Retina (tissue), 1 donor: ENCODE results near the gene CIAPIN1.
"Not testable (repeated sequence)": the region's sequence is repeated elsewhere in the genome, so short reads cannot be mapped to it uniquely, and the experiment has no call there.

Experiments used
- DNase-seq: peaks from one replicate; pipeline ENCODE4 v3.0.0-alpha.2; 2016

Gene CIAPIN1

GRCh38 chr16:57403965-57404817, 43.0 kb downstream of the CIAPIN1 start, which contains the start of gene CCL17:
CCL17 (plus strand) TSS chr16:57404767; CDS start chr16:57413933, 9,166 bp downstream.
- no peak for DNase-seq

- no peak for DNase-seq
Measured at GRCh38 chr16:57401943-57402640, 45.1 kb downstream of the CIAPIN1 start.

GRCh38 chr16:57397493-57397892, 49.7 kb downstream of the CIAPIN1 start:
- not testable (repeated sequence) for DNase-seq

- no peak for DNase-seq
Measured at GRCh38 chr16:57396786-57397185, 50.4 kb downstream of the CIAPIN1 start.

GRCh38 chr16:57395026-57395425, 52.2 kb downstream of the CIAPIN1 start:
- no peak for DNase-seq

GRCh38 chr16:57394444-57394843, 52.7 kb downstream of the CIAPIN1 start:
- no peak for DNase-seq

GRCh38 chr16:57392694-57393093, 54.5 kb downstream of the CIAPIN1 start:
- no peak for DNase-seq

GRCh38 chr16:57391708-57392107, 55.5 kb downstream of the CIAPIN1 start:
- no peak for DNase-seq

- DNase-seq, result no peak
Measured at GRCh38 chr16:57391300-57391699, 55.9 kb downstream of the CIAPIN1 start.

- no peak for DNase-seq
Measured at GRCh38 chr16:57390636-57391295, 56.4 kb downstream of the CIAPIN1 start.

- DNase-seq, result no peak
Measured at GRCh38 chr16:57389087-57389468, 58.1 kb downstream of the CIAPIN1 start.

- DNase-seq, result no peak
Measured at GRCh38 chr16:57388359-57389086, 58.7 kb downstream of the CIAPIN1 start.

- DNase-seq, result no peak
Measured at GRCh38 chr16:57387598-57388354, 59.4 kb downstream of the CIAPIN1 start.

- DNase-seq, result no peak
Measured at GRCh38 chr16:57386381-57386951, 60.7 kb downstream of the CIAPIN1 start.

- DNase-seq, result no peak
Measured at GRCh38 chr16:57385083-57385482, 62.1 kb downstream of the CIAPIN1 start.

GRCh38 chr16:57384248-57385070, 62.7 kb downstream of the CIAPIN1 start:
- DNase-seq, result no peak

- no peak for DNase-seq
Measured at GRCh38 chr16:57383276-57384247, 63.6 kb downstream of the CIAPIN1 start.

- no peak for DNase-seq
Measured at GRCh38 chr16:57382535-57383275, 64.5 kb downstream of the CIAPIN1 start.
